OCI-M1 (cell line): ENCODE measurements around the gene GP1BA.

Experiments used
- DNase-seq: peaks from one replicate; lab custom pipeline; 2025; lab: John Stamatoyannopoulos, UW

Gene GP1BA

DNA sequence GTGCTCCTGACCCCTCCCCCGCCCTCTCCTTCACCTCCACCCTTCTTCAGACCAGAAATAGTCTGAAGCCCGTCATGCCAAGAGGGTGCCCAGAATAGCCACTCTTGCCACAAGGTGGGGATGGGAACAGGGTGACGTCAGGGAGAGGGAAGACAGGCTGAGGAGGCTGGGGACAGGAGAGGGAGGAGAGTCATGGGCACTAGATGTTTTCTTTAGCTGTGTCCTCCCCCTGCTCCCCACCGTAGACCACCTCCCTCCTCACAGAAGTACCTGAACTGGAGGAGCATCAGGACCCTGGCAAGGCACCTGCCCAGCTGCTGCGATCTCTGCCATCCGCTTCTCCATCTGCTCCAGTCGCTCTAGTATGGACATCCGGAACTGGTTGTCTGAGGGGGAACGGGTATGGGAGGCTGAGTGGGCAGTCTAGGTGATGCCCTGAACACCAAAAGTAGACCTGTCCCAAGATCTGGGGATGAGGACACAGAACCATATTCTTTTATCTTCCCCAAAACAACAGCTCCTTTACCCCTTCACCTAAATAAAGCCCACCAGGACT, 42.1 kb downstream of the GP1BA start:
- DNase-seq: no peak

DNA sequence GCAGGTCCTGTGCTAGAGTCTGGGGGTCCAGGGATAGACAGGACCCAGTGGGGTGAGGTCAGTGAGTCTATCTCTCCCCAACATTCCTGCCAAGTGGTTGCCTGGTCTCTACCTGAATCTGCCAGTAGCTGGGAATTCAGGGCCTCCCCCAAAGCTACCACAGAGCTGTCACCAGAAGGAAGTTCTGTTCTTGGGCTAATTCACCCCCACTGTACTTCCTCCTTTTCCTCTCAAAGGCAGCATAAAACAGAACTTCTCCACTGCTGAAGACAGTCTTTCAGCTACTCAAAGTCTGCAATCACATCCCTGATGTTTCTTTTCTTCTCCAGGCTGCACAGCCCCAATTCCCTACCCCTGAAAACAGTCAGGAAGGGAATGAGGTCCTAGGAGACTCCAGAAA, 46.6 kb downstream of the GP1BA start:
- DNase-seq: peak; percentile 41

DNA sequence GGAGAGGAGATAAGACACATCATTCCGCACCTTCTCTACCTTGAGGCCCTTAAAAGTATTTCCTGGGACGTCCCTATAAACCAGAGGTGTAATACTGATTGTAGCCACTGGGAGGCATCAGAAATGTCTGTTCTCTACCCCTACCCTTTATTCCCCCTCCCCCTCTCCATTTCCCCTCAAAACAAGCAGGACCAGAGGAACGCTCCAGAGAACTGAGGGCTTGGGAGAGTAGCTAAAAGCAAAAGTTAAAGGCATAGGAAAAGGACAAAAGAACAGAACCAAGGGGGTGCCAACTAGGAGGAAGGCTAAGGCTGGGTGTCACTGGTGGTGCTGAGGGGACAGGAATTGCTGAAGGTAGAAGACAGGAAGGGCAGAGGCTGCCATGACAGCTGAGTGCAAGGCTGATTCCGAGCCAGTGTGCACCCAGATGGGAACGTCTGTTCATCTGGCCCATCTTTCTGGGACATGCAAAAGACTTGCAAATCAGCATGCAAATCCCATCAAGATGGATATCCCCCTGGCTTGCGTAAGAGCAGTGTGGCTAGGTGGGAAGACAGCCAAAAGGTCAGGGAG, 48.7 kb downstream of the GP1BA start:
- peak; percentile 85 for DNase-seq

DNA sequence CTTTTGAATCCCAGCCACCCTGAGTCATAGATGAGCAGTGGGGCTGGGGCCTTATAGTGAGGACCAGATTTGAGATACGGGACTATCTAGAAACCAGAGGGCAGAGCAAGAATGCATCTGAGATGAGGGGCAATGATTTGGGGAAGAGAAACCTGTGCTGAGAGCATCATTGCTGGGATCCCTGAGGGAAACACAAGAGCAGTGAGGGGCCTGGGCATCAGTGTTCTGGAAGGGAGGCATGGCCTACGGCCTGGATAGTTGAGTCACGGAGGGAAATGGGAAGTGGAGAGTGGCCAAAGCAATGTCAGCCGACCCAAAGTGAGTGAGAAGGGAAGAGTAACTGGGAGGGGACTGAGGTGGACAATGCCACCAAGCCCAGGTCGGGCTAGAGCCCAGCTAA, 50.2 kb downstream of the GP1BA start:
- DNase-seq: no peak
